Duodenal mucosa (tissue), 2 donors: ENCODE results near the gene PPARA.

ENCODE experiments used
- H3K27ac ChIP-seq: one replicate; pipeline ENCODE4 v1.7.0; 2013; ENCODE audit warnings: low read depth, low read length
- H3K27me3 ChIP-seq, 2 donors: one replicate each; pipeline ENCODE4 v1.7.0; 2013; ENCODE audit warnings: low read length in 2 of 2, control low read depth in 1 of 2; ENCODE audit not compliant: insufficient read depth in 2 of 2, control insufficient read depth in 1 of 2
- H3K36me3 ChIP-seq, 2 donors: one replicate each; pipeline ENCODE4 v1.7.0; 2013; ENCODE audit warnings: low read length in 2 of 2, control low read depth in 1 of 2; ENCODE audit not compliant: insufficient read depth in 2 of 2, control insufficient read depth in 1 of 2
- H3K4me1 ChIP-seq, 2 donors: one replicate each; pipeline ENCODE4 v1.7.0; 2013; ENCODE audit warnings: low read length in 2 of 2, control low read depth in 1 of 2; ENCODE audit not compliant: insufficient read depth in 2 of 2, control insufficient read depth in 1 of 2
- H3K4me3 ChIP-seq, 2 donors: one replicate each; pipeline ENCODE4 v1.7.0; 2013; ENCODE audit warnings: low read length in 2 of 2, low read depth in 1 of 2
- H3K9ac ChIP-seq, 2 donors: one replicate each; pipeline ENCODE4 v1.7.0; 2013; ENCODE audit warnings: low read length in 2 of 2, low read depth in 1 of 2
- H3K9me3 ChIP-seq, 2 donors: one replicate each; pipeline ENCODE4 v1.7.0; 2013; ENCODE audit warnings: low read length in 2 of 2, control low read depth in 1 of 2; ENCODE audit not compliant: control insufficient read depth in 1 of 2

The PPARA gene

GRCh38 chr22:46240506-46240905 is 90.2 kb downstream of the PPARA start:
- H3K4me1 ChIP-seq: peaks cover 12 to 19% of the 10 kb centered on the region in 2 donors
- H3K9me3 ChIP-seq: no peaks in the 10 kb centered on the region
- no peak overlapping the region for H3K27ac ChIP-seq
- H3K36me3 ChIP-seq: peaks cover 16 to 51% of the 10 kb centered on the region in 2 donors
- no peaks in the 10 kb centered on the region for H3K27me3 ChIP-seq
- H3K9ac ChIP-seq: no peak overlapping the region
- H3K4me3 ChIP-seq: no peak overlapping the region

GRCh38 chr22:46240907-46241306 is 90.6 kb downstream of the PPARA start:
- Histone ChIP-seq H3K27ac (no peak overlapping the region), H3K9me3 (no peaks in the 10 kb centered on the region), H3K36me3 (peaks cover 16 to 49% of the 10 kb centered on the region in 2 donors)

GRCh38 chr22:46241396-46242007 is 91.2 kb downstream of the PPARA start:
- peaks cover 12 to 19% of the 10 kb centered on the region in 2 donors for H3K4me1 ChIP-seq

More at GRCh38 chr22:46240907-46241306, 90.6 kb downstream of the PPARA start:
- no peak overlapping the region for H3K4me3 ChIP-seq
- no peaks in the 10 kb centered on the region for H3K27me3 ChIP-seq
- no peak overlapping the region for H3K9ac ChIP-seq
- peaks cover 12 to 19% of the 10 kb centered on the region in 2 donors for H3K4me1 ChIP-seq

GRCh38 chr22:46242076-46242475 is 91.8 kb downstream of the PPARA start:
- Histone ChIP-seq H3K4me1 (peaks cover 12 to 19% of the 10 kb centered on the region in 2 donors), H3K9ac (no peak overlapping the region), H3K4me3 (no peak overlapping the region), H3K27me3 (no peaks in the 10 kb centered on the region), H3K36me3 (peaks cover 6 to 43% of the 10 kb centered on the region in 2 donors), H3K27ac (no peak overlapping the region), H3K9me3 (no peaks in the 10 kb centered on the region)

More at GRCh38 chr22:46241396-46242007, 91.2 kb downstream of the PPARA start:
- no peaks in the 10 kb centered on the region for H3K9me3 ChIP-seq
- no peak overlapping the region for H3K9ac ChIP-seq
- H3K4me3 ChIP-seq: no peak overlapping the region
- no peak overlapping the region for H3K27ac ChIP-seq
- H3K27me3 ChIP-seq: no peaks in the 10 kb centered on the region
- H3K36me3 ChIP-seq: peaks cover 12 to 45% of the 10 kb centered on the region in 2 donors

GRCh38 chr22:46244771-46245170 is 94.4 kb downstream of the PPARA start:
- no peak overlapping the region for H3K9ac ChIP-seq

GRCh38 chr22:46245511-46245910 is 95.2 kb downstream of the PPARA start:
- H3K4me3 ChIP-seq: no peak overlapping the region
- peaks cover 6 to 19% of the 10 kb centered on the region in 2 donors for H3K36me3 ChIP-seq
- no peak overlapping the region for H3K27ac ChIP-seq
- no peak overlapping the region for H3K9ac ChIP-seq
- H3K9me3 ChIP-seq: no peaks in the 10 kb centered on the region
- H3K27me3 ChIP-seq: no peaks in the 10 kb centered on the region
- H3K4me1 ChIP-seq: peaks cover 8 to 11% of the 10 kb centered on the region in 2 donors

More at GRCh38 chr22:46244771-46245170, 94.4 kb downstream of the PPARA start:
- H3K4me3 ChIP-seq: no peak overlapping the region
- H3K36me3 ChIP-seq: peaks cover 6 to 27% of the 10 kb centered on the region in 2 donors
- H3K9me3 ChIP-seq: no peaks in the 10 kb centered on the region
- H3K4me1 ChIP-seq: peaks cover 16 to 18% of the 10 kb centered on the region in 2 donors
- H3K27ac ChIP-seq: no peak overlapping the region
- no peaks in the 10 kb centered on the region for H3K27me3 ChIP-seq

- Histone ChIP-seq H3K27ac (no peak overlapping the region), H3K27me3 (no peaks in the 10 kb centered on the region), H3K4me3 (no peak overlapping the region), H3K9ac (no peak overlapping the region), H3K9me3 (no peaks in the 10 kb centered on the region), H3K36me3 (peaks cover 6 to 16% of the 10 kb centered on the region in 2 donors), H3K4me1 (peaks cover 8 to 9% of the 10 kb centered on the region in 2 donors)
Observed at GRCh38 chr22:46246178-46246577, 95.9 kb downstream of the PPARA start.

- Histone ChIP-seq H3K9me3 (no peaks in the 10 kb centered on the region), H3K4me1 (peaks cover 10 to 11% of the 10 kb centered on the region in 2 donors), H3K27me3 (no peaks in the 10 kb centered on the region), H3K4me3 (no peak overlapping the region), H3K36me3 (peaks cover 5 to 16% of the 10 kb centered on the region in 2 donors), H3K27ac (no peak overlapping the region), H3K9ac (no peak overlapping the region)
Observed at GRCh38 chr22:46247443-46247975, 97.2 kb downstream of the PPARA start.

- H3K27ac ChIP-seq: peak within 1 kb of the TSS; percentile 81
- H3K9me3 ChIP-seq: no peaks in the 10 kb centered on the region
- peaks cover 10 to 11% of the 10 kb centered on the region in 2 donors for H3K4me1 ChIP-seq
- peaks cover 0 to 4% of the 10 kb centered on the region in 2 donors for H3K36me3 ChIP-seq
- peak within 1 kb of the TSS; percentile 87 to 93 for H3K9ac ChIP-seq
- peak within 1 kb of the TSS; percentile 81 to 91 for H3K4me3 ChIP-seq
- no peaks in the 10 kb centered on the region for H3K27me3 ChIP-seq
Observed at GRCh38 chr22:46250035-46250782, 99.9 kb downstream of the PPARA start, which contains the start of gene CDPF1. Gene CDPF1 (minus strand): TSS chr22:46250293. CDS start chr22:46248284, 2,009 bp downstream.

GRCh38 chr22:46250783-46251125 is 100.4 kb downstream of the PPARA start:
- Histone ChIP-seq H3K9me3 (no peaks in the 10 kb centered on the region), H3K9ac (peak overlapping the region; percentile 87 to 93), H3K4me3 (peak overlapping the region; percentile 81 to 91), H3K27ac (no peak overlapping the region), H3K36me3 (peaks cover 0 to 4% of the 10 kb centered on the region in 2 donors), H3K27me3 (no peaks in the 10 kb centered on the region), H3K4me1 (peaks cover 10 to 11% of the 10 kb centered on the region in 2 donors)
